ENCODE results near the gene RAC3. TPM values are rescaled to one million over a fixed set of nuclear protein-coding genes. Genes with fewer than 3 reads are reported as not detected.

The RAC3 gene
- total RNA-seq, 1 donor from 2014 or later: 41.3 TPM

DNA sequence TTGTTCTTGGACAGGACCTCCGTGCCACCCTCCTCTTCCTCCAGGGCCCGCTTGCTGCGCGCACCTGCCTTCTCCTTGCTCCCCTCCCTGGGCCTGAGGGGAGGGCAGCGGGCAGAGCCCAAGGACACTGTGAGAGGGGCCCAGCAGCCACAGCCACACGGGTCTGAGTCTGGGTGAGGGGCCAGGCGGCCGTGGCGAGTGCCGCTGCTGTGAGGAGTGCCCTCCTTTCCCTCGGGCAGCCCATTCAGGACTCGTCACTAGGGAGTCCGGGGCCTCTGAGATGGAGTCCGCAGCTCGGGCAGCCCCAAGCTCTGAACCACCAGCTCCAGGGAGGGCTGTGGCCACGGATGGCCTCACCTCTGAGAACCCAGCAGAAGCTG lies 28.5 kb downstream of the RAC3 start:
- H3K9me3 Mint-ChIP-seq (ENCODE audit: unreplicated experiment): no peaks in the 10 kb centered on the region
- no peak for FAIRE-seq
- DNase-seq (ENCODE audit: low read depth): no peak
- Histone ChIP-seq H3K27ac (ENCODE audit: low read depth, low read length) (no peak overlapping the region), H3K79me2 (ENCODE audit: insufficient read depth, low read length) (peaks cover 22% of the 10 kb centered on the region), H3K4me2 (ENCODE audit: low read length) (no peak overlapping the region), H3K36me3 (ENCODE audit: insufficient read depth, low read length) (peaks cover 5% of the 10 kb centered on the region), H4K20me1 (ENCODE audit: insufficient read depth, low read length) (peaks cover 57% of the 10 kb centered on the region), H2AFZ (ENCODE audit: low read depth, low read length) (no peak overlapping the region), H3K9ac (ENCODE audit: low read length) (no peak overlapping the region), H3K9me3 (ENCODE audit: insufficient read depth, low read depth, low read length) (no peaks in the 10 kb centered on the region), H3K27me3 (ENCODE audit: insufficient read depth, low read length) (no peaks in the 10 kb centered on the region), H3K4me3 (ENCODE audit: insufficient read depth, low read depth, low read length) (no peak overlapping the region), H3K4me1 (ENCODE audit: insufficient read depth, low read length) (peaks cover 4% of the 10 kb centered on the region)
- no peaks in the 10 kb centered on the region for H3K4me1 Mint-ChIP-seq (ENCODE audit: low read depth, unreplicated experiment)
- no peak for TF ChIP-seq EZH2 (IDR thresholded peaks at IDR 0.05; ENCODE audit: insufficient read depth, low read length)
- no peak for TF ChIP-seq CTCF (IDR thresholded peaks at IDR 0.05; ENCODE audit: insufficient read depth, low read depth, low read length)
- no peak overlapping the region for H3K4me3 Mint-ChIP-seq (ENCODE audit: unreplicated experiment)
- H3K27me3 Mint-ChIP-seq (ENCODE audit: low read depth, unreplicated experiment): no peaks in the 10 kb centered on the region
- H3K27ac Mint-ChIP-seq (ENCODE audit: unreplicated experiment): no peak overlapping the region
- peaks cover 3% of the 10 kb centered on the region for H3K36me3 Mint-ChIP-seq (ENCODE audit: low read depth, unreplicated experiment)

DNA sequence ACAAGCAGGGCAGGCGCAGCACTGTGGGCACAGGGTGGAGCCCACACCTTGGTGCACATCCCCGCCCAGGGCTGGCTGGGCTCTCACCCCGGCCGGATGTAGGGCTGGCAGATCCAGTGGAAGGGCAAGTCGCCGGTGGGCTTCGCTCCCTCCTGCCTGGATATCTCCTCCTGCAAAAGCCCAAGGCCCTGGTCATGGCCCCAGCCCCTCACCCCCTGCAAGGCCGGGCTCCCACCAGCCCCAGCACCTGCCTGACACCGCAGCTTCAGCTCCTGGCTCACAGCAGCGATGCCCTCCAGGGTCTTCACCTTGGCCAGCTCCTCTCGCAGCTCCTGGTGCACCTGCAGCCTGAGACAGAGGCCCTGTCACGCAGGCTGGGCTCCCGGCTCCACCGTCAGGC lies 29.1 kb downstream of the RAC3 start:
- Mint-ChIP-seq H3K9me3 (ENCODE audit: unreplicated experiment) (no peaks in the 10 kb centered on the region), H3K36me3 (ENCODE audit: low read depth, unreplicated experiment) (peaks cover 3% of the 10 kb centered on the region), H3K27ac (ENCODE audit: unreplicated experiment) (no peak overlapping the region), H3K4me3 (ENCODE audit: unreplicated experiment) (no peak overlapping the region), H3K4me1 (ENCODE audit: low read depth, unreplicated experiment) (no peaks in the 10 kb centered on the region), H3K27me3 (ENCODE audit: low read depth, unreplicated experiment) (no peaks in the 10 kb centered on the region)
- Histone ChIP-seq H4K20me1 (ENCODE audit: insufficient read depth, low read length) (peaks cover 54% of the 10 kb centered on the region), H3K4me1 (ENCODE audit: insufficient read depth, low read length) (peaks cover 7% of the 10 kb centered on the region), H3K27ac (ENCODE audit: low read depth, low read length) (no peak overlapping the region), H3K27me3 (ENCODE audit: insufficient read depth, low read length) (no peaks in the 10 kb centered on the region), H3K4me2 (ENCODE audit: low read length) (no peak overlapping the region), H3K36me3 (ENCODE audit: insufficient read depth, low read length) (peaks cover 5% of the 10 kb centered on the region), H3K9me3 (ENCODE audit: insufficient read depth, low read depth, low read length) (no peaks in the 10 kb centered on the region), H3K9ac (ENCODE audit: low read length) (no peak overlapping the region), H3K4me3 (ENCODE audit: insufficient read depth, low read depth, low read length) (no peak overlapping the region), H3K79me2 (ENCODE audit: insufficient read depth, low read length) (peaks cover 23% of the 10 kb centered on the region), H2AFZ (ENCODE audit: low read depth, low read length) (no peak overlapping the region)
- FAIRE-seq (no peak), DNase-seq (ENCODE audit: low read depth) (no peak)
- TF ChIP-seq EZH2 (IDR thresholded peaks at IDR 0.05; ENCODE audit: insufficient read depth, low read length): no peak
- TF ChIP-seq CTCF (IDR thresholded peaks at IDR 0.05; ENCODE audit: insufficient read depth, low read depth, low read length): no peak

DNA sequence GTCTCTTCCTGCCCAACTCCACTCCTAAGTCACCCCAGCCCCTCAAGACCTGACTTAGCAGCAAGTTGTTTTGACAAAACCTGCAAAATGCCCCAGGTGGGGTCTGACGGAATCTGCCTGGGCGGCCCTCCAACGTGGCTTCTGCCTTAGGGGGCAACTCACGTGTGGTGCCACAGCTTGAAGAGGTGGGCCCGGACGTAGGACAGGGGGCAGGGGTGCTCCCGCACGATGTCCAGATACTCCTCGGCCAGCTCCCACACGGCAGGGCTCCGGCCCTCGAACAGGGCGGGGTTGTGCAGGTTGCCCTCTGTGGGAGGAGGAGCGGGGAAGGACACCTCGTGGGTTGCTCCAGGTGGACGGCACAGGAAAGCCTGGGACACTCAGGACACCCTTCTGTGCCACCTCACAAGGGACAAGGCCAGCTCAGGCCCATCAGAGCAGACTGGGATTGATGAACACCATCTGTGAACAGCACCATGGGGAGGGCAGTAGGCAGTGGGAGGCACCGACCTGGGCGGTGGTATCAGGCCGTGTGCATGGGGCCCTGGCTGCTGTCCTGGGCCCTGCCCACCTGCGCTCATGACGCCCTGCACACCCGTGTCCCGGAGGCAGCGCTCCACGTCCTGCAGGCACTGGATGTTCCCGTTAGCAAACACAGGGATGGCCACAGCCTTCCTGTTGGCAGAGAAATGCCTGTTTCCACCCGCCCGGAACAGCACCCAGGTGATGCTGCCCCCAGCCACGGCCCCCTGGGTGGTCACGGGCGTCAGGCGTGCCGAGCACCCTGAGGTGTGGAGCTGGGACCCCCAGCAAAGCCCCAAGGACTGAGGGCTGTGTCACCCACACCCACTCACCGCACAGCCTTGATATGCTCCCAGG lies 29.8 kb downstream of the RAC3 start:
- no peaks in the 10 kb centered on the region for H3K4me1 Mint-ChIP-seq (ENCODE audit: low read depth, unreplicated experiment)
- TF ChIP-seq EZH2 (IDR thresholded peaks at IDR 0.05; ENCODE audit: insufficient read depth, low read length) (no peak), CTCF (IDR thresholded peaks at IDR 0.05; ENCODE audit: insufficient read depth, low read depth, low read length) (no peak)
- Histone ChIP-seq H3K4me2 (ENCODE audit: low read length) (no peak overlapping the region), H3K4me1 (ENCODE audit: insufficient read depth, low read length) (peaks cover 12% of the 10 kb centered on the region), H3K9me3 (ENCODE audit: insufficient read depth, low read depth, low read length) (no peaks in the 10 kb centered on the region), H3K27ac (ENCODE audit: low read depth, low read length) (no peak overlapping the region), H3K9ac (ENCODE audit: low read length) (no peak overlapping the region), H3K79me2 (ENCODE audit: insufficient read depth, low read length) (peaks cover 29% of the 10 kb centered on the region), H3K4me3 (ENCODE audit: insufficient read depth, low read depth, low read length) (no peak overlapping the region), H4K20me1 (ENCODE audit: insufficient read depth, low read length) (peaks cover 48% of the 10 kb centered on the region), H2AFZ (ENCODE audit: low read depth, low read length) (no peak overlapping the region), H3K27me3 (ENCODE audit: insufficient read depth, low read length) (no peaks in the 10 kb centered on the region), H3K36me3 (ENCODE audit: insufficient read depth, low read length) (peaks cover 5% of the 10 kb centered on the region)
- H3K9me3 Mint-ChIP-seq (ENCODE audit: unreplicated experiment): no peaks in the 10 kb centered on the region
- H3K27ac Mint-ChIP-seq (ENCODE audit: unreplicated experiment): no peak overlapping the region
- DNase-seq (ENCODE audit: low read depth) (no peak), FAIRE-seq (no peak)
- H3K27me3 Mint-ChIP-seq (ENCODE audit: low read depth, unreplicated experiment): no peaks in the 10 kb centered on the region
- H3K36me3 Mint-ChIP-seq (ENCODE audit: low read depth, unreplicated experiment): peaks cover 3% of the 10 kb centered on the region
- no peak overlapping the region for H3K4me3 Mint-ChIP-seq (ENCODE audit: unreplicated experiment)

All from astrocyte (in vitro differentiated cells and primary cell).